ENCODE results near the gene CLCN5. TPM values are rescaled to one million over a fixed set of nuclear protein-coding genes. Genes with fewer than 3 reads are reported as not detected.

The CLCN5 gene
- total RNA-seq, 1 experiment from 2014 or later = 13.6 TPM

DNA sequence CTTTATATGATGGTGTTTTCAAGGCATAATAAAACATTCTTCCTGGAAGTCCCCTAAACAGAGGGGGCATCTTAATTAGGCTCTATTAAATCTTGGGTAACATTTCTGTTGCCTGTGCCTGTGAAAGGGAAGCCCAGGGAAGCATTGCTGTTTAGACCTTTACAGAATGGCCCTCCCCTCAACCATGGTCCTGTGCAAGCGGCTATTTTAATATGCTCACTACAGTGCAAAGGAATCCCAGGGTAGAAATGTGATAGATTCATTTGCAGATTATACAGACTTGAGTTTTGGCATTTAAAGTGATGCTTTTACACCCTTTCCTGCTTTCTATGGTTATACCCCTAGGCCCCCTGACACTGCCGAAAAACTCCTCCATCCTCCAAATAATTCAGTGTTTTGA, 65.3 kb downstream of the CLCN5 start:
- Mint-ChIP-seq H3K9me3 (ENCODE audit: low read depth, unreplicated experiment) (no peaks in the 10 kb centered on the region), H3K27me3 (ENCODE audit: unreplicated experiment) (no peaks in the 10 kb centered on the region), H3K4me1 (ENCODE audit: low read depth, unreplicated experiment) (peaks cover 2% of the 10 kb centered on the region), H3K4me3 (ENCODE audit: low read depth, unreplicated experiment) (no peak overlapping the region), H3K27ac (ENCODE audit: unreplicated experiment) (no peak overlapping the region), H3K36me3 (ENCODE audit: insufficient read depth, unreplicated experiment) (no peaks in the 10 kb centered on the region)
- no peak for DNase-seq
- BruUV-seq (replicated peaks) = no TSS peak
- CTCF ChIA-PET = no interaction called here
- TF ChIP-seq, protein P1, sequence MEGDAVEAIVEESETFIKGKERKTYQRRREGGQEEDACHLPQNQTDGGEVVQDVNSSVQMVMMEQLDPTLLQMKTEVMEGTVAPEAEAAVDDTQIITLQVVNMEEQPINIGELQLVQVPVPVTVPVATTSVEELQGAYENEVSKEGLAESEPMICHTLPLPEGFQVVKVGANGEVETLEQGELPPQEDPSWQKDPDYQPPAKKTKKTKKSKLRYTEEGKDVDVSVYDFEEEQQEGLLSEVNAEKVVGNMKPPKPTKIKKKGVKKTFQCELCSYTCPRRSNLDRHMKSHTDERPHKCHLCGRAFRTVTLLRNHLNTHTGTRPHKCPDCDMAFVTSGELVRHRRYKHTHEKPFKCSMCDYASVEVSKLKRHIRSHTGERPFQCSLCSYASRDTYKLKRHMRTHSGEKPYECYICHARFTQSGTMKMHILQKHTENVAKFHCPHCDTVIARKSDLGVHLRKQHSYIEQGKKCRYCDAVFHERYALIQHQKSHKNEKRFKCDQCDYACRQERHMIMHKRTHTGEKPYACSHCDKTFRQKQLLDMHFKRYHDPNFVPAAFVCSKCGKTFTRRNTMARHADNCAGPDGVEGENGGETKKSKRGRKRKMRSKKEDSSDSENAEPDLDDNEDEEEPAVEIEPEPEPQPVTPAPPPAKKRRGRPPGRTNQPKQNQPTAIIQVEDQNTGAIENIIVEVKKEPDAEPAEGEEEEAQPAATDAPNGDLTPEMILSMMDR (IDR thresholded peaks at IDR 0.05; ENCODE audit: unreplicated experiment) = no peak
- intact Hi-C loops (cut with micrococcal nuclease; ENCODE audit: unreplicated experiment) = no loop called here

DNA sequence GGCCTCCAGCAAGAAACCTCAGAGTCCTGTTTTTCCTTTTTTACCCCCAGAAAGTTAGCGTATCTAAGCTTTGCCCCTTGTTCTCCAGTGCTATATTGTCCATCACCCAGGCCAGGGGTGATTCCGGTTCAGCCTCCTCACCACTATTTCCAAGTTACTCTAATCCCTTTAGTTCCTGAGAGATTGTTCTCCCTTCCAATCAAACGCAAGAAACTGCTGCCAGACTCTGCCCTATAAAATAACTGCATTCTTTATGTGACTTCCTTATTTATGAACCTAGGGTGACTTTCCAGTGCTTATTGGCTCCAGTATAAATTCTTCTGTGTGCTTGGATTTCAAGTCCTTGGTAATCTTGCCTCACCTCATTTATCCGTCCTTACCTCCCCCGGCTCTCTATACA, 65.7 kb downstream of the CLCN5 start:
- Mint-ChIP-seq H3K9me3 (ENCODE audit: low read depth, unreplicated experiment) (no peaks in the 10 kb centered on the region), H3K4me3 (ENCODE audit: low read depth, unreplicated experiment) (no peak overlapping the region), H3K36me3 (ENCODE audit: insufficient read depth, unreplicated experiment) (no peaks in the 10 kb centered on the region), H3K27ac (ENCODE audit: unreplicated experiment) (no peak overlapping the region), H3K4me1 (ENCODE audit: low read depth, unreplicated experiment) (peaks cover 7% of the 10 kb centered on the region), H3K27me3 (ENCODE audit: unreplicated experiment) (no peaks in the 10 kb centered on the region)
- CTCF ChIA-PET = no interaction called here
- TF ChIP-seq, protein P1 (IDR thresholded peaks at IDR 0.05; ENCODE audit: unreplicated experiment) = no peak
- BruUV-seq (replicated peaks) = no TSS peak
- DNase-seq = no peak
- intact Hi-C loops (cut with micrococcal nuclease; ENCODE audit: unreplicated experiment) = no loop called here

DNA sequence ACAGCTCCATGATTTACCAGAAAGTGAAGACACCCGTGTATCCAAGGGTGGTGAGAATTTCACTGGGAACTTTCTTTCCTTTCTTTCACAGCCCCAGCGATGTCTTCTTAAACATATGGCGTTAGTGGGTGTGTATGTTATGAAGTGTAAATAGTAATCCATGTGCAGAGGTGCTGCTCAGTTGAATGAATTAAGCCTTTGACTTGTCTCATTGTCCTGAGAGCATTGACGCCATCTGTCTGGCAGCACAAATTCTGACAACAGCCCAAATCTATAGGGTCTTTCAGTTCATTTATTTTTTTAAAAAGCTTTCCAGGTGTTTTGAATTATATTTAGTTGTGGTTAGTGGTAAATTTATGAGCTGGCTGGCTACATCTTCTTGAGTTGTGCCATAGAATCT, 69.4 kb downstream of the CLCN5 start:
- no peak for DNase-seq
- H3K27me3 Mint-ChIP-seq (ENCODE audit: unreplicated experiment) = no peaks in the 10 kb centered on the region
- H3K9me3 Mint-ChIP-seq (ENCODE audit: low read depth, unreplicated experiment) = no peaks in the 10 kb centered on the region
- no peak overlapping the region for H3K4me3 Mint-ChIP-seq (ENCODE audit: low read depth, unreplicated experiment)
- no peaks in the 10 kb centered on the region for H3K36me3 Mint-ChIP-seq (ENCODE audit: insufficient read depth, unreplicated experiment)
- peaks cover 40% of the 10 kb centered on the region for H3K4me1 Mint-ChIP-seq (ENCODE audit: low read depth, unreplicated experiment)
- TF ChIP-seq, protein P1 (IDR thresholded peaks at IDR 0.05; ENCODE audit: unreplicated experiment) = no peak
- CTCF ChIA-PET = interaction anchor here (0.6 kb wide), 1 partner anchor 316 kb away, joined by 3 read pairs; no protein-coding TSS in a partner anchor
- BruUV-seq (replicated peaks) = no TSS peak
- intact Hi-C loops (cut with micrococcal nuclease; ENCODE audit: unreplicated experiment) = no loop called here
- H3K27ac Mint-ChIP-seq (ENCODE audit: unreplicated experiment) = no peak overlapping the region

DNA sequence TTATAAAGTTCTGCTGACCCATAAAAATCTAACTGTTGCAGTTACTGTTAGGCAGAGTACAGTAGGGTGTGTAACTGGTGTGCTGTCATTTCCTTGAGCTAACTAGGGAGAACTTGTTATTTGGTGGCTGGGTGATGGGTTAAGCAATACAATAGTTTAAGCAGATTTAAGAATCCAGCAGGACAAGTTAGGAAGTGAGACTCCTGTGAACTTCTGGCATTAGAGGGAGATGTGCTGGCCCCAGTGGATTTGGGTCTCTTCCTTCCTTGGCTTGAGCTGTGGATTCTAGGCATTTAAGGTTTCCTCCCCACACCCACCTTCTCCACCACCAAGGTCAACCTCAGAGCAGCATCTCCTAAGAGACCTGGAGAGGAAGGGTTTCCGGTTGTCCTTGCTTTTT, 70.5 kb downstream of the CLCN5 start:
- BruUV-seq (replicated peaks) = no TSS peak
- Mint-ChIP-seq H3K27me3 (ENCODE audit: unreplicated experiment) (no peaks in the 10 kb centered on the region), H3K27ac (ENCODE audit: unreplicated experiment) (no peak overlapping the region), H3K4me1 (ENCODE audit: low read depth, unreplicated experiment) (peaks cover 50% of the 10 kb centered on the region), H3K9me3 (ENCODE audit: low read depth, unreplicated experiment) (no peaks in the 10 kb centered on the region), H3K36me3 (ENCODE audit: insufficient read depth, unreplicated experiment) (no peaks in the 10 kb centered on the region), H3K4me3 (ENCODE audit: low read depth, unreplicated experiment) (no peak overlapping the region)
- CTCF ChIA-PET = no interaction called here
- intact Hi-C loops (cut with micrococcal nuclease; ENCODE audit: unreplicated experiment) = no loop called here
- TF ChIP-seq, protein P1 (IDR thresholded peaks at IDR 0.05; ENCODE audit: unreplicated experiment) = no peak
- DNase-seq = no peak

Measured in Calu3 (cell line).